Dermis microvascular lymphatic vessel endothelial cell (primary cell): ENCODE data around the gene WDR59. TPM values are rescaled to one million over a fixed set of nuclear protein-coding genes. Genes with fewer than 3 reads are reported as not detected.
A peak's percentile ranks its signal among the peaks of the same experiment; 100 is the strongest.
"Not testable (repeated sequence)": the region's sequence is repeated elsewhere in the genome, so short reads cannot be mapped to it uniquely, and the experiment has no call there.

Experiments used
- DNase-seq, 2 donors: peaks; one replicate each; pipeline versions ENCODE4 v3.0.0 to v3.0.0-alpha.2; 2010; ENCODE audit warnings: low read depth in 2 of 2
- total RNA-seq: library from RNA; depleted of rRNA; stranded (reverse); fragments of >200 nt; gene quantifications from 2 replicates; pipeline ENCODE4 v1.2.1, GENCODE V29; 2014

WDR59 gene, protein sequence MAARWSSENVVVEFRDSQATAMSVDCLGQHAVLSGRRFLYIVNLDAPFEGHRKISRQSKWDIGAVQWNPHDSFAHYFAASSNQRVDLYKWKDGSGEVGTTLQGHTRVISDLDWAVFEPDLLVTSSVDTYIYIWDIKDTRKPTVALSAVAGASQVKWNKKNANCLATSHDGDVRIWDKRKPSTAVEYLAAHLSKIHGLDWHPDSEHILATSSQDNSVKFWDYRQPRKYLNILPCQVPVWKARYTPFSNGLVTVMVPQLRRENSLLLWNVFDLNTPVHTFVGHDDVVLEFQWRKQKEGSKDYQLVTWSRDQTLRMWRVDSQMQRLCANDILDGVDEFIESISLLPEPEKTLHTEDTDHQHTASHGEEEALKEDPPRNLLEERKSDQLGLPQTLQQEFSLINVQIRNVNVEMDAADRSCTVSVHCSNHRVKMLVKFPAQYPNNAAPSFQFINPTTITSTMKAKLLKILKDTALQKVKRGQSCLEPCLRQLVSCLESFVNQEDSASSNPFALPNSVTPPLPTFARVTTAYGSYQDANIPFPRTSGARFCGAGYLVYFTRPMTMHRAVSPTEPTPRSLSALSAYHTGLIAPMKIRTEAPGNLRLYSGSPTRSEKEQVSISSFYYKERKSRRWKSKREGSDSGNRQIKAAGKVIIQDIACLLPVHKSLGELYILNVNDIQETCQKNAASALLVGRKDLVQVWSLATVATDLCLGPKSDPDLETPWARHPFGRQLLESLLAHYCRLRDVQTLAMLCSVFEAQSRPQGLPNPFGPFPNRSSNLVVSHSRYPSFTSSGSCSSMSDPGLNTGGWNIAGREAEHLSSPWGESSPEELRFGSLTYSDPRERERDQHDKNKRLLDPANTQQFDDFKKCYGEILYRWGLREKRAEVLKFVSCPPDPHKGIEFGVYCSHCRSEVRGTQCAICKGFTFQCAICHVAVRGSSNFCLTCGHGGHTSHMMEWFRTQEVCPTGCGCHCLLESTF
- 10.0 and 11.5 TPM in 2 replicates for total RNA-seq

DNA sequence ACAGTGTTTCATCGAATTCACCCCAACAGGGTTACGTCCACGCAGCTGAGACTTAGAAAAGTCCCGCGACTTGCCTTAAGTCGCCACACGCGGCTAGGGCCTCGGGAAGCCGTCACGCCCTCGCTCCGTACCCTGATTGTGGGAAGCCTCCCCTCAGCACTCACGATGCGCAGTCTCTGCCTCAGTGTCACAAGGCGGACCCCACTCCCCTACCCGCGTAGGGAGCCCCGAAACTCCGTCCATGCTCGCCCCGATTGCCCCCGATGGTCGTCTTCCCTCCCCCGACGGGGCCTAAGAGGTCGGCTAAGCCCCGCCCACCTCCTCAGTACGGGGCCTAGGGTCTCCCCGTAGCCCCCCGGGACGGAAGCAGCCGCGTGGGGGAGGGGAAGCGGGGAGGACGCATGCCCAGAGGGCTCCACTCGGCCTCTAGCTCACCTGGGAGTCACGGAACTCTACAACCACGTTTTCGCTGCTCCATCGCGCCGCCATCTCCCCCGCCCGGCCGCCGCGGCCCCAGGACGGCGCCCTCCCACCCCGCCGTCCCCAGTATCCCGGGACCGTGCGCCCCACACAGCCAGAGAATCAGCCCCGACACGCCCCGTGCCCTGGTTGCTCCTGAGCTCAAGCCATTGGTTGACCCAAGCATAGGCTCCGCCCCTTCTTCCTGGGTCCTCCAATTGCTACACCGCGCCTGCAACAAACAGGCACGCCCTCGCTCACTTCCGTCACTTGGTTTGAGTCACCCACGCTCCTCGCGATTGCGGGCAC lies at the start of gene WDR59:
Gene WDR59, minus strand, starts transcription at position 595 of the 768 bp plus-strand sequence. Its CDS starts 106 bp downstream, at position 489.
- DNase-seq, result peak; percentile 97 to 99

DNA sequence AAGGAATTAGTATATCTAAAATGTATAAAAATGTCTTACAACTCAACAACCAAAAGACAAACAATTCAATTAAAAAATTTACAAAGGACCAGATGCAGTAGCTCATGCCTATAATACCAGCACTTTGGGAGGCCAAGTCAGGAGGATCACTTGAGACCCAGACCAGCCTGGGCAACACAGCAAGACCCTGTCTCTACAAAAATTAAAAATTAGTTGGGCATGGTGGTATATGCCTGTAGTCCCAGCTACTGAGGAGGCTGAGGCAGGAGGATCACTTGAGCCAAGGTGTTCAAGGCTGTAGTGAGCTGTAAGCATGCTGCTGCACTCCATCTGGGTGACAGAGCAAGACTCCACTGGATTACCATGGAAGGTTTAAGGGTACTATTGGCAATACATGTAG lies 47.7 kb upstream of the WDR59 start:
- DNase-seq, result no peak

DNA sequence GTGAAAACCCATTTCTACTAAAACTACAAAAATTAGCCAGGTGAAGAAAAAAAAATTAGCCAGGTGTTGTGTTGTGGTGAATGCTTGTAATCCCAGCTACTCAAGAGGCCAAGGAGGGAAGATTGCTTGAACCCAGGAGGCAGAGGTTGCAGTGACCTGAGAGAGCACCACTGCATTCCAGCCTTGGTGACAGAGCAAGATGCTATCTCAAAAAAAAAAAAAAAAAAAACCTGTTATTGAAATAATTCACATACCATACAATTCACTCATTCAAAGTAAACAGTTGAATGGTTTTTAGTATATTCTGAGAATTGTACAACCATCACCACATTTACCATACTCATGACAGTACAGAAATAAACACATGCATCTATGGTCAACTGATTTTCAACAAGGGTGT lies 44.9 kb upstream of the WDR59 start:
- DNase-seq, result peak in 1 of 2 donors; percentile 14

DNA sequence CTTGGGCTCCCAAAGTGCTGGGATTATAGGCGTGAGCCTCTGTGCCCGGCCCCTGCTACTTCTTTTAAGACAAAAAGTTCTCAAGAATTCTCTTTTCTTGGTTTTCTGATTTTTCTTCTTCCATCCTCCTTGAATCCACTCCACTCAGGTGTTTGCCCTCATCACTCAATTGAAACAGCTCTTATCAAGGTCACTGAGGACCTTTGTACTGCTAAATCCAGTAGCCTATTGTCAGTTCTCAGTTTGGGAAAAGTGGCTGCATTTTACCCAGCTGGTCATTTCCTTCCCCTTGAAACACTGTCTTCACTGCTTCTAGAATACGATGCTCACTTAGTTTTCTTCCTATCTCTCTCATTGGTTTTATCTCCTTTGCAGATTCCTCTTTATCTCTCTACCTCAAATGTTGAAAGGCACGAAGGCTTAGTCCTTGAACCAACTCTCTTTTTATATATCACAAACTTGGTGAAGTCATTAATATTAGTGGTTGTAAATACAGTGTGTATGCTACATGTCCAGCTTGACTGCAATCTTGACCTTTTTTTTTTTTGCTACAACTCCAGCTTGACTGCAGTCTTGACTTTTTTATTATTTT lies 43.7 kb upstream of the WDR59 start:
- no peak for DNase-seq

DNA sequence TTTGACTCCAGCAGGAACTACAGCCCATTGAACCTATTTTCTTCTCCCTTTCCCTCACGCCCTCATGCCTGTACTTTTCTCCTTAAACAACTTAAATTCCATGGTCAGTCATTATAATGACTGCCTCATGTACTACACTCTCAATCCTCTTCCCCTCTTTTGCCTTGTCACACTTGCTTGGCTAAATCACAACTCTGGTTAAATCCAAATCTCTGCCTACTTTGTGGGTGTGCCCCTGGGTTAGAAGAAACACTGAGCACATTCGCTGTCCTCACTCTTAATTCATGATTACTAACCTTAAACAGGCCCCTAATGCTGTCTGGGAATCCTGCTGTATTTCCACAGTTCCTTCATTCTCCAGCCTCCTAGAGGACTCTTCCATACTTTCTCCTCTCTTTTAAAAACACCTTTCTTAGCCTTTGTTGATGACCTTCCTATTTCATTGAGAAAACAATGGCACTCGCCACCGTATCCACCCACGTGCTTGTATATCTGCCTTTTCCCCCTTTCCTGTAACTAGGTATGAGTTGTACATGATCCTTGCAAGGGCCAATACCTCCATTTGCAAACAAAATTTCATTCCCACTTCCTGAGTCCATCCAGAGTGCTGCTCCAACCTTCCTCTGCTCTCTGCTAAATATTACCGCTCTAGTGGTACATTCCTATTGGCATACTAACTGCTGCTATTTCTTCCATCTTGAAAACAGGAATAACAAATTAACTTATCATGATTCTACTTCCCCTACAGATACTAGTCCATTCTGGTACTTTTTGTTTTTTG lies 42.8 kb upstream of the WDR59 start:
- DNase-seq, result peak in 1 of 2 donors; percentile 22

DNA sequence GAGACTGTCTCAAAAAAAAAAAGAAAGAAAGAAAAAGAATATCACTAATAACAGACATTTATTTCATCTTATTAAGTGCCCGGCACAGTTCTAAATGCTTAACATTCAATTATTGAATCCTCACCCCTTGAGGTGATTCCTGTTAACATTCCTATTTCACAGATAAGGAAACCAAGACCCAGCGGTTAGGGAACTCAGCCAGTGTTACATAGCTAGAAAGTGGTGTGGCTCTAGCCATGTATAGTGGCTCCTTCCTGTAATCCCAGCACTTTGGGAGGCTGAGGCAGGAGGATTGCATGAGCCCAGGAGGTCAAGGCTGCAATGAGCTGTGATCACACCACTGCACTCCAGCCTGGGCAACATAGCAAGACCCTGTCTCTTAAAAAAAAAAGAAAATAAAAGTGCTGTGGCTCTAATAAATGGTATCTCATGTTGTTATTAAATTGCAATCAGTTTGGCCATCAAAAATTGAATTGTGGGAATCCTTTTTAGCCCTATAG lies 42.0 kb upstream of the WDR59 start:
- no peak for DNase-seq

DNA sequence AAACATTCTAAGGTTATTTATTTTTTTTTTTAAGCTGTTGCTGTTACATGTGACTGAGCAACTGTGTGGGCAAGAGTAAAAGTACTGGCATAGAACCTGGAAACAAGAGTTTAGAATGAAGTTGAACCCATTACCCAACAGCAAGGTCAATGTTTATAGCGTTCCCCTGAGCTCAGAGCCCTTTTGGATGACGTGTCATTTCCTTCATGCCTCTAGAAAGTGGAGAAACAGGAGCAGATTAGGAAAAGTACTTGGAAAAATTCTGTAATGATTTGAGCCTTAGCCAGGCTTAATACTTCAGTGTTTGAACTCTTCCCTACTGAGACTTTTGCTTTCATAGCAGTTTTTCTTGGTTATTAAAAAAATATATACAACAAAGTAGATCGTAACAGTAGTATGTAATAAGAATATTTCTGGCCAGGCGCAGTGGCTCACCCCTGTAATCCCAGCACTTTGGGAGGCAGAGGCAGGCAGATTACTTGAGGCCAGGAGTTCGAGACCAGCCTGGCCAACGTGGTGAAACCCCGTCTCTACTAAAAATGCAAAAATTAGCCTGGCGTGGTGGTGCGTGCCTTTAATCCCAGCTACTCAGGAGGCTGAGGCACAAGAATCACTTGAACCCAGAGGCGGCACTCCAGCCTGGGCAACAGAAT lies 41.4 kb upstream of the WDR59 start:
- peak; percentile 95 to 97 for DNase-seq

DNA sequence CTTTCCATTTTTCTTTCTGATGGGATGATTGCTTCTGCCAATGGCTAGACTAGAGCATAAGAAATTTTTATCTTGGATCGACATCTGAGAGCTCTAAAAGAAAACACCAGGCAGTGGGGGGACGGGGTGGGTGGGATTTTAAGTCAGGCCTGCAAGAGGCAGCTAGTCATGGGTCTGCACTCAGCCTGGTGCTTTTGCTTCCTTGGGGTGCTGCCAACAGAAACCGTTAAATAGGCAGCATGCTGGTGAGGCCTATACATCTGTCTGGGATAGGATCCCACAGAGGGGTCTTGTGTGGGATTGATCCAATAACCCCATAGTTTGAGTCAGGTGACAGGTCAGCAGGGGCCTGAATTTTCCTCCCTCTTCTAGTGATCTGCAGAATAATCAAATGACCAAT lies 40.8 kb upstream of the WDR59 start:
- peak; percentile 26 to 36 for DNase-seq

DNA sequence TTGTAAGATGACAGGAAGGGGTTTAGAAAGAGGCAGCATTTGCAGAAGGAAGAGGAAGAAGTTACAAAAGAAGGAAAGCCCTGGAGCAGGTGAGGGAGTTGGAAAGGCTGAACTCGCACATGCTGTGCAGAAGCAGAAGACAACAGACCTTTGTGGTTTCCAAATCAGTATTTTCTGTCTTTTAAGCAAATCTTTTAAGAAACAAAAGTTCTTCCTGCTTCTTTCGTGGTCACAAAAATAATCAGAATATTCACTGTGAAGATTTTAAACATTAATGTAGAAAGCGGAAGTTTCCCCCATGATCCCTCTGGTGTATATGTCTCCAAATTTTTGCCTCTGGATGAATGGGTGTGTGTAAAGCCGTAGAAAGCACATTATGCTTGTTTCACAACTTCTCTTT lies 39.7 kb upstream of the WDR59 start:
- DNase-seq, result no peak

DNA sequence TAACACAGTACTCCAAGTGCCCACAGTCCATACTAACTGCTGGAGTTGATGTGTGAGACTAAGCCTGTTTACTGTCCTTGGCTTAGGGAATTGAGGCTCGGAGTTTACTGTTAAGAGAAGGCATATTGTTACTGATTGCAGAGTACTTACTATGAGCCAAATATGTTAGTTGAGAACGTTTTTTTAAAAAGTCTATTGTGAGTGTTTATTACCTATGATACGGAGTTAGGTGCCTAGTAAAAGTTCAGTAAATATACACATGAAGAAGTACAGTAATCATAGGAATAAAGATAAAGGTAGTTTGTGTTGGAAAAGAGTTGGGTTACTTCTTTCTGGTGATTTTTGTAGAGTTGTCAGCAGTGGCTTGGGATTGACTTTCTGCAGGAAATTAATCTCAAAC lies 39.3 kb upstream of the WDR59 start:
- DNase-seq, result no peak

DNA sequence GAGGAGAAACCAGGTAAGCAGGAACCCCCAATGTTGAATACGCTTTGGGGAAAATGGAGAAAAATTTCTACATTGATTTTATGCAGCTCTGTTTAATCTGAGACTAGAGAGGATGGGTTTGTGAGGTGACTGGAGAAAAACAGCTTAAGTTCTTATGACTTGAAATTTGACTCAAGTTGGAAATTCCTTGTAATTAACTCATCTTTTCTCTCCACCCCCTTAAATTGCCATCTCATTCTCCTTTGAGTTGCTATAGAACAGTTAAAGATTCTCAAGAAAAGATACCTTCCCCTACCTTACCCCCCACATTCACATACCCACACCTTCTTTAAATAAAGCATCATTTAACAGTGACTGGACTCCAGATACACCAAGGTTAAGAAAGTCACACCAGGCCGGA lies 38.1 kb upstream of the WDR59 start:
- no peak for DNase-seq

DNA sequence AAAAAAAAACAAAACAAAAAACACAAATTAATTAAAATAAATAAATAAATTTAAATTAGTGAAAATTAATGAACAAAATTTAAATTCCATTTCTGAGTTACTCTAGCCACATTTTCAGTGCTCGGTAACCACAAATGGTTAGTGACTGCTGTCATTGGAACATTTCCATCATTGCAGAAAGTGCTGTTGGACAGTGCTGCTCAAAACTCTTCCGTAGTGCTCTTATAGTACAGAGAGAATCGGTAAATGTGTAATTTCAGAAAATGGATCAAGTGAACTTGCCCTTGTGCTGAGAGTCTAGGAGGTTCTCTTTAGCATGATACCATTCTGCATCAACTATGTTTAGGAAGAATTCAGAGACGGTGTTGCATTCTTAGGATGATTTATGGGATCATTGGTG lies 37.6 kb upstream of the WDR59 start:
- no peak for DNase-seq

DNA sequence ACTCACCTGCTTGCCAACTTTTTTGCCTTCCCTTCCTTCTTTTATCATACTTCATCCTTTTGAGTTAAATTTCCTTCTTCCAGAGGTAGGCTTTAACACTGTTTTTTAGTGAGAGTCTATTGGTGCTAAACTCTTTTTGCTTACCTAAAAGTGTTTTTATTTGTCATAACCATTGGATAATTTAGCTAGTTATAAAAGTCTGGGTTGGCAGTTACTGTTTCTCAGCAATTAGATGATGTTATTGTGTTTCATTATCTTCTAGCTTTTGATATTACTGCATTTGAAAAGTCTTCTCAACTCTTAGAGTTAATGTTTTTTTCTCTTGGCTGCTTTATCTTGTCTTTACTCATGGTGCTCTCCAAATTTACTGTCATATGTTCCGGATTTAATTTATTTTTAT lies 36.5 kb upstream of the WDR59 start:
- DNase-seq, result no peak

DNA sequence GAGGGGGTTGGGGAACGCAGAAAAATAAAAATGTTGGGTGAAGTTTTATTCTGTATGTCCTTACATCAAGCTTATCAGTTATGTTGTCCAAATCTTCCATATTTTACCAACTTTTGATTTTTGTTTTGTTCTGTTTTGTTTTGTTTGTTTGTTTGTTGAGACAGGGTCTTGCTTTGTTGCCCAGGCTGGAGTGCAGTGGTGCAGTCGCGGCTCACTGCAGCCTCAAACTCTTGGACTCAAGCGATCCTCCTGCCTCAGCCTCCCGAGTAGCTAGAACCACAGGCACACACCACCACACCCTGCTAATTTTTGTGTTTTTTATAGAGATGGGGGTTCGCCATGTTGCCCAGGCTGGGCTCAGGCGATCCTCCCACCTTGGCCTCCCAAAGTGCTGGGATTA lies 34.7 kb upstream of the WDR59 start:
- DNase-seq, result no peak

DNA sequence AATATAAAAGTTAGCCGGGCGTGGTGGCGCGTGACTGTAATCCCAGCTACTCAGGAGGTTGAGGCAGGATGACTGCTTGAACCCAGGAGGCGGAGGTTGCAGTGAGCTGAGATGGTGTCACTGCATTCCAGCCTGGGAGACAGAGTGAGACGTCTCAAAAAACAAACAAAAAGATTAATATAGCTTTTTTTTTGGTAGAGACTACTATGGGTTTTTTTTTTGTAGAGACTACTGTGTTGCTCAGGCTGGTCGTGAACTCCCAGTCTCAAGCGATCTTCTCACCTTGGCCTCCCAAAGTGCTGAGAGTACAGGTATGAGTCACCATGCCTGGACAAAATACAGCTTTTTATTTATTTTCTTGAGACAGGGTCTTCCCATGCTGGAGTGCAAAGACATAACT lies 34.1 kb upstream of the WDR59 start:
- no peak for DNase-seq

DNA sequence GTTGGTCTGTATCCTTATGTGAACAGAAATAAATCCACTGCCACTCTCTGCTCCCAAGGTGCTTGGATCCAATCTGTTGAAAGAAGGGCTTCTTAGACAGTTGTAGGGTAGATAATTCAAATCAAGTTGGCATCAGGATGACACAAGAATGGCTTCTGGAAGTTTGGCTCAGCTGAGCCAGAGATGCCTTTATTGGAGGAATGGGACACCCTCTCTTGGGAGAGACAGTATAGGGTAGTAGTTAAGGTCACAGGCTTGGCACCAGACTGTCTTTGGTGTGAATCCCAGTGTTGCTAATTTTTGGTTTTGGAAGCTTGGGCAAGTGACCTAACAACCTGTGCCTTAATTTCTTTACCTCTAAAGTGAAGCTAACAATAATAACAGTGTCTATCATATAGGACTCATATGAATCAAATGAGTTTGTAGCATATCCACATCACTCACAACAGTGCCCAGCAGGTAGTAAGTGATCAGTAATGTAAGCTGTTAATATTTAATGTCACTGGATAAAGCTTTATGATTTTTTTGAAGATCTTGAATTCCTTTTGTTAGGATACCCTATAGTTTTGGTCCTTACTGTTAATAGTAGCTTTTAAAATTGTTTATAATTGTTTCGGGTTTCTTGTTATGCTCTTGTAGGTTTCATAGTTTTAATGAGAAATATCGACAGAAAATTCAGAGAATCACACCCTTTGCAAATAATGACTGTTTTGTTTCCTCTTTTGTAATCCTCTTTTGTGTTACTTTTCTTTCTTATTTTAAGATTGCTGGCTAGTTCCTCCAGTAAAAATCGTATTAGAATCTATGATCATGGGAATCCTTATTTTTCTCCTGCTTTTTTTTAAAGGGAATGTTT lies 33.0 kb upstream of the WDR59 start:
- DNase-seq, result no peak

DNA sequence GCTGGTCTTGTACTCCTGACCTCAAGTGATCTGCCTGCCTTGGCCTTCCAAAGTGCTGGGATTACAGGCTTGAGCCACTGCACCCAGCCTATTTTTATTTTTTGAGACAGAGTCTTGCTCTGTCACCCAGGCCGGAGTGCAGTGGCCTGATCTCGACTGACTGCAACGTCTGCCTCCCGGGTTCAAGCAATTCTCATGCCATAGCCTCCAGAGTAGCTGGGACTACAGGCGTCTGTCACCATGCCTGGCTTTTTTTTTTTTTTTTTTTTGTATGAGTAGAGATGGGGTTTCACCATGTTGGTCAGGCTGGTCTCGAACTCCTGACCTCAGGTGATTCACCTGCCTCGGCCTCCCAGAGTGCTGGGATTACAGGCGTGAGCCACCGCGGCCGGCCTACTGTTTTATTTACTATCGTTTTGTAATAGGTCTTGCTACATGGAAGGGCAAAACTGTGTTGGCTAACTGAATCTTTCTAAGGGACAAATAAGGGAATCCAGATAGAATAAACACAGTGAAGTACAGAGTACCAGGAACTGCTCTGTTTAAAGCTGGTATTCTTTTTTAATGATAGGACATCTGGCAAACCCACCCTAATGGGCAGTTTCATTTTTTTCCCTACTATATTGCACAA lies 31.6 kb upstream of the WDR59 start:
- not testable (repeated sequence) for DNase-seq

DNA sequence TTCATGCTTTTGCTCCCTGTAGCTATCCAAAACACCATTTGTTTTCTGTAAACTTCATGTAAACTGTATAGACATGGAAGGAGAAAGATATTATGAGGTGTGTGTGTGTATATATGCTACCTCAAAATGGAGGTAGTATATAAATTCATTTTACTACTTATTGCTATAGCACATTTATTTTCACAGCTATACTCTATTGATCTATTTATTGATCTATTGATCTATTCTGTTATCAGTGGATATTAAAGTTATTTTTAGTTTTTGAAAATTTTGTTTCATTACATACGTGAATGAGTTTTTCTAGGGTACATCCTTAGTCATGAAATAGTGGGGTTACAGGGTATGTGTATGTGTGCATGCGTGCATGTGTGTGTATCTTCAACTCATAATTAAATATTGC lies 29.4 kb upstream of the WDR59 start:
- DNase-seq, result no peak
